ENCODE results near the gene CDH16. TPM values are rescaled to one million over a fixed set of nuclear protein-coding genes. Genes with fewer than 3 reads are reported as not detected.
"Not testable (repeated sequence)": the region's sequence is repeated elsewhere in the genome, so short reads cannot be mapped to it uniquely, and the experiment has no call there.

CDH16 gene
- total RNA-seq, 1 donor from 2014 or later, result 0.81 TPM

DNA sequence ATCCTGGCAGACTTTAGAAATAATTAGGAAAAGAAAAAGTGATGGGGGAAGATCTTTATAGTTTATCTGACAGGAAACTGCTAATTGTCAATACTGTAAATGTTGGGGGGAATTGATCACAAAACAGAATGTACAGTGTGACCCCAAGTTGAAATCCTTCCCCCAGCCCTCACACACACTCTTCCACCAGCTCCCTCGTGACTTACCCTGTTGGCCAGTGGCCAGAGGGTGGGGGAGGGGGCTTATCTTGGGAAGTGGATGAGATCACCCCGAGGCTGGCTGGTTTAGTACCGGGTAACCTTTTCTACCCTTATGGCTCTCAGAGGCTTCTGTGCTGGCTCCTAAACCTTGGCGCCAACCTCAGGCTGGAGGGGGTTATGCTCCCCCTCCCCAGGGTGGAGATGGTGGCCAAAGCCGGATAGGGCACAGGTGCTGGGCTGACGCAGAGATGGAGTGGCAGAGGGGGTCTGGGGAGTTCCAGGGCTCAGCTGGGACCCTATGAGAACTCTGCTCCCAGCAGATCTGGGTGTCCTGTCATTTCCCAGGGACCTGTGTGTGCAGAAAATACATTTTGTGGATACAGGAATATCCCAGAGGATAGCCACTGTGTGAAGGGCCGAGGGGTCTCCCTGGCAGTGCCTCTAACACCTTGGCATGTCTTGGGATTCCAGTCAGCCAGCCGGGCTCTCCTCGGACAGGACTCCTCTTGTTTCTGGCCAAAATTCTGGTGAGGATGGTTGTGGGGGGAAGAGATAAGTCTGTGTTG, 18.6 kb downstream of the CDH16 start:
- no peak overlapping the region for H3K4me3 ChIP-seq (ENCODE audit: low read depth, low read length)
- TF ChIP-seq, protein P1, sequence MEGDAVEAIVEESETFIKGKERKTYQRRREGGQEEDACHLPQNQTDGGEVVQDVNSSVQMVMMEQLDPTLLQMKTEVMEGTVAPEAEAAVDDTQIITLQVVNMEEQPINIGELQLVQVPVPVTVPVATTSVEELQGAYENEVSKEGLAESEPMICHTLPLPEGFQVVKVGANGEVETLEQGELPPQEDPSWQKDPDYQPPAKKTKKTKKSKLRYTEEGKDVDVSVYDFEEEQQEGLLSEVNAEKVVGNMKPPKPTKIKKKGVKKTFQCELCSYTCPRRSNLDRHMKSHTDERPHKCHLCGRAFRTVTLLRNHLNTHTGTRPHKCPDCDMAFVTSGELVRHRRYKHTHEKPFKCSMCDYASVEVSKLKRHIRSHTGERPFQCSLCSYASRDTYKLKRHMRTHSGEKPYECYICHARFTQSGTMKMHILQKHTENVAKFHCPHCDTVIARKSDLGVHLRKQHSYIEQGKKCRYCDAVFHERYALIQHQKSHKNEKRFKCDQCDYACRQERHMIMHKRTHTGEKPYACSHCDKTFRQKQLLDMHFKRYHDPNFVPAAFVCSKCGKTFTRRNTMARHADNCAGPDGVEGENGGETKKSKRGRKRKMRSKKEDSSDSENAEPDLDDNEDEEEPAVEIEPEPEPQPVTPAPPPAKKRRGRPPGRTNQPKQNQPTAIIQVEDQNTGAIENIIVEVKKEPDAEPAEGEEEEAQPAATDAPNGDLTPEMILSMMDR (conservative IDR thresholded peaks at IDR 0.05; ENCODE audit: low read depth, low read length), result no peak
- peak; percentile 56 for DNase-seq (ENCODE audit: low read depth)

- DNase-seq (ENCODE audit: low read depth), result peak; percentile 50
- no peak overlapping the region for H3K4me3 ChIP-seq (ENCODE audit: low read depth, low read length)
- TF ChIP-seq, protein P1 (conservative IDR thresholded peaks at IDR 0.05; ENCODE audit: low read depth, low read length), result no peak
These were observed 19.3 kb downstream of the CDH16 start for GRCh38 chr16:66899310-66899944.

GRCh38 chr16:66898933-66899309, 19.8 kb downstream of the CDH16 start:
- TF ChIP-seq, protein P1 (conservative IDR thresholded peaks at IDR 0.05; ENCODE audit: low read depth, low read length), result no peak
- H3K4me3 ChIP-seq (ENCODE audit: low read depth, low read length), result no peak overlapping the region
- DNase-seq (ENCODE audit: low read depth), result no peak

DNA sequence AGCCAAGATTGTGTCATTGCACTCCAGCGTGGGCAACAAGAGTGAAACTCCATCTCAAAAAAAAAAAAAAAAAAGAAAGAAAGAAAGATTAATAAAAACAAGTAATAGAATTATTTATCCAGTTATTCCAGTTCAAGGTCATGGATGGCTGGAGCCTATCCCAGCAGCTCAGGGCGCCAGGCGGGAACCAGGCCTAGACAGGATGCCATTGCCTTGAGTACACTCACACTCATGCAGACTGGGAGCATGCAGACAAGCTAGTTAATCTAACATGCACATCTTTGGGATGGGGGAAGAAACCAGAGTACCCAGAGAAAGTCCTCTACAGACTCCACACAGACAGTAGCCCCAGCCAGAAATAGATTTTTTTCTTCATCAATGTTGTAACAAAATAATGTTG, 20.5 kb downstream of the CDH16 start:
- no peak overlapping the region for H3K4me3 ChIP-seq (ENCODE audit: low read depth, low read length)
- TF ChIP-seq, protein P1 (conservative IDR thresholded peaks at IDR 0.05; ENCODE audit: low read depth, low read length), result no peak
- no peak for DNase-seq (ENCODE audit: low read depth)

- DNase-seq (ENCODE audit: low read depth); H3K4me3 ChIP-seq (ENCODE audit: low read depth, low read length): not testable (repeated sequence)
These were observed 22.0 kb downstream of the CDH16 start for GRCh38 chr16:66896682-66897081.

DNA sequence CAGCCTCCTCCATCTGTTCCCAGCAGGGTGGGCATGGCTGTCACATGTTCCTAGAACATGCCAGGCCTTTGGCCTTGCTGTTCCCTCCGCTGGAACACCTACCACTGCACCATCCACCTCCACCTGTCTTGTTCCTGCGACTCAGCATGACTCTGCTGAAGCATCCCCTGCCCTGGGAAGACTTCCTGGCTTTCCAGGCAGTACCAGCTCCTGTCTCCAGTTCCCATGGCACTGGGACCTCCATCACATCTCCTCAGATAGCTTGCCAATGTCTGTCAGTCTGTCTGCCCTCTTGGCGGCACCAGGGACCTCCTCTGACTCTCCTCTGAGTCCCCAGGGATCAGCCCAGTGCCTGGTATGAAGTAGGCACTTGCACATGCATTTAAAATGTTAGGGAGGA, 22.7 kb downstream of the CDH16 start:
- no peak overlapping the region for H3K4me3 ChIP-seq (ENCODE audit: low read depth, low read length)
- TF ChIP-seq, protein P1 (conservative IDR thresholded peaks at IDR 0.05; ENCODE audit: low read depth, low read length), result no peak
- DNase-seq (ENCODE audit: low read depth), result no peak

- TF ChIP-seq, protein P1 (conservative IDR thresholded peaks at IDR 0.05; ENCODE audit: low read depth, low read length), result no peak
- no peak overlapping the region for H3K4me3 ChIP-seq (ENCODE audit: low read depth, low read length)
- no peak for DNase-seq (ENCODE audit: low read depth)
These were observed 23.1 kb downstream of the CDH16 start for GRCh38 chr16:66895689-66895979.

Measured in epithelial cell of proximal tubule (primary cell).